Endothelial cell of umbilical vein (primary cell): ENCODE results near the gene RRP36. TPM values are rescaled to one million over a fixed set of nuclear protein-coding genes. Genes with fewer than 3 reads are reported as not detected.

Source experiments
- BruUV-seq: library from RNA; stranded (reverse); fragments of 400-500 nt; replicated peaks from 2 replicates; lab custom pipeline; 2021; lab: Mats Ljungman, UMichigan
- CTCF ChIA-PET: fragments of 300-600, 350-600 bp; sonication (Branson Sonifier 250); formaldehyde crosslinking; loops from one replicate; lab custom pipeline; 2021; ENCODE audit warnings: antibody characterized with exemption, inconsistent platforms; lab: Charles Lee
- POLR2A ChIA-PET: fragments of 300-600, 350-600 bp; sonication (Branson Sonifier 250); formaldehyde crosslinking; loops from one replicate; lab custom pipeline; 2021; ENCODE audit warnings: antibody characterized with exemption, inconsistent platforms; lab: Charles Lee
- DNase-seq: peaks from one replicate; pipeline ENCODE4 v3.0.0-alpha.2; 2011; ENCODE audit warnings: low read depth, low spot score
- FAIRE-seq: peaks from 2 replicates; lab custom pipeline; 2011; peaks lifted over from hg19 to GRCh38; lab: Jason Lieb, UNC
- H2AFZ ChIP-seq: 2 replicates; pipeline ENCODE4 v1.6.0; 2012; ENCODE audit warnings: low read depth, low read length, control low read depth, inconsistent platforms
- H3K27ac ChIP-seq: 2 replicates; pipeline ENCODE4 v1.5.1; 2011; ENCODE audit warnings: low read depth, mild to moderate bottlenecking, control low read depth, low read length, moderate library complexity; ENCODE audit not compliant: insufficient read depth
- H3K27me3 ChIP-seq, 2 experiments: 2 replicates each; pipeline versions ENCODE4 v1.6.0 to v1.6.1; 2011; ENCODE audit warnings: low read length in 2 of 2, mixed read lengths in 1 of 2; ENCODE audit not compliant: control insufficient read depth in 2 of 2, insufficient read depth in 2 of 2
- H3K36me3 ChIP-seq, 2 experiments: 2 replicates in 1 of 2; 3 replicates in 1 of 2; pipeline ENCODE4 v1.5.1; 2011; ENCODE audit warnings: low read length in 2 of 2, mild to moderate bottlenecking in 1 of 2, moderate library complexity in 1 of 2; ENCODE audit not compliant: control insufficient read depth in 2 of 2, insufficient read depth in 2 of 2; ENCODE audit errors: extremely low read depth in 1 of 2
- H3K4me1 ChIP-seq: 3 replicates; pipeline ENCODE4 v1.5.1; 2011; ENCODE audit warnings: mild to moderate bottlenecking, low read length; ENCODE audit not compliant: control insufficient read depth, insufficient read depth; ENCODE audit errors: extremely low read depth
- H3K4me2 ChIP-seq: 2 replicates; pipeline ENCODE4 v1.6.1; 2011; ENCODE audit warnings: low read length, control low read depth, mixed read lengths; ENCODE audit not compliant: insufficient read depth
- H3K4me3 ChIP-seq, 3 experiments: fragments of 200-600 bp in 1 of 3; sonication (generic), shearing (Covaris generic) in 1 of 3; replicated peaks in 1 of 3; 2 replicates each; pipeline ENCODE4 v1.5.1; 2011 to 2016; ENCODE audit warnings: control low read depth in 3 of 3, low read length in 3 of 3, mild to moderate bottlenecking in 2 of 3, inconsistent platforms in 1 of 3, low read depth in 1 of 3, moderate library complexity in 1 of 3; ENCODE audit not compliant: insufficient read depth in 1 of 3
- H3K79me2 ChIP-seq: 2 replicates; pipeline ENCODE4 v1.6.0; 2012; ENCODE audit warnings: low read length, inconsistent platforms; ENCODE audit not compliant: control insufficient read depth, insufficient read depth
- H3K9ac ChIP-seq: replicated peaks from 2 replicates; pipeline ENCODE3; 2011; ENCODE audit warnings: low read length, control low read depth; ENCODE audit not compliant: insufficient read depth; ENCODE audit errors: extremely low read depth
- H3K9me1 ChIP-seq: replicated peaks from 3 replicates; pipeline ENCODE4 v1.6.0; 2011; ENCODE audit warnings: mild to moderate bottlenecking, low read length; ENCODE audit not compliant: control insufficient read depth, insufficient read depth; ENCODE audit errors: extremely low read depth
- H3K9me3 ChIP-seq: replicated peaks from 2 replicates; pipeline ENCODE4 v1.5.1; 2012; ENCODE audit warnings: low read length, inconsistent platforms; ENCODE audit not compliant: control insufficient read depth, insufficient read depth
- H4K20me1 ChIP-seq: replicated peaks from 2 replicates; pipeline ENCODE3; 2011; ENCODE audit warnings: mild to moderate bottlenecking, low read length; ENCODE audit not compliant: control insufficient read depth, insufficient read depth; ENCODE audit errors: extremely low read depth
- CTCF ChIP-seq, 2 donors: IDR thresholded peaks; 1 replicate in 1 of 2; 2 replicates in 1 of 2; pipeline ENCODE4 v1.5.1; 2011; ENCODE audit warnings: low read length in 2 of 2, mild to moderate bottlenecking in 2 of 2, moderate library complexity in 2 of 2, control low read depth in 1 of 2, inconsistent platforms in 1 of 2, low read depth in 1 of 2; ENCODE audit not compliant: insufficient read depth in 1 of 2; ENCODE audit errors: extremely low read depth in 1 of 2
- EZH2 ChIP-seq: IDR thresholded peaks from 2 replicates; pipeline ENCODE4 v1.6.1; 2012; ENCODE audit warnings: borderline replicate concordance, low read depth, mild to moderate bottlenecking, moderate library complexity, low read length, inconsistent platforms; ENCODE audit not compliant: severe bottlenecking
- FOS ChIP-seq: IDR thresholded peaks from 2 replicates; pipeline ENCODE4 v1.6.1; 2011; ENCODE audit warnings: mild to moderate bottlenecking, low read length, moderate library complexity, borderline replicate concordance; ENCODE audit not compliant: insufficient read depth
- GATA2 ChIP-seq: IDR thresholded peaks from 2 replicates; pipeline ENCODE4 v1.7.0; 2011; ENCODE audit warnings: low read depth, mild to moderate bottlenecking, moderate library complexity, mixed read lengths, low read length; ENCODE audit not compliant: insufficient read length, insufficient read depth
- JUN ChIP-seq: IDR thresholded peaks from 2 replicates; pipeline ENCODE4 v1.6.1; 2011; ENCODE audit warnings: borderline replicate concordance, low read depth; ENCODE audit not compliant: insufficient read length, insufficient read depth
- MAX ChIP-seq: IDR thresholded peaks from 2 replicates; pipeline ENCODE4 v1.6.1; 2011; ENCODE audit not compliant: insufficient read depth, insufficient read length
- MYC ChIP-seq: IDR thresholded peaks from one replicate; pipeline ENCODE4 v1.6.1; 2011; ENCODE audit warnings: mild to moderate bottlenecking, low read depth, low read length
- POLR2A ChIP-seq: IDR thresholded peaks from 2 replicates; pipeline ENCODE4 v1.6.1; 2012; ENCODE audit warnings: low read depth, mild to moderate bottlenecking, control low read depth, low read length
- POLR2AphosphoS5 ChIP-seq: IDR thresholded peaks from 2 replicates; pipeline ENCODE4 v1.6.1; 2012; ENCODE audit warnings: low read depth, mild to moderate bottlenecking, control low read depth, low read length, moderate library complexity; ENCODE audit not compliant: insufficient read depth
- dilution Hi-C: fragments of 300-500 bp; cut with MboI; formaldehyde crosslinking; loops from one replicate; pipeline ENCODE4 v1.15.0; 2019; ENCODE audit warnings: low sequenced_read_pairs; ENCODE audit not compliant: extremely low pct_ligation_motif_present
- intact Hi-C: fragments of 100-400 bp; cut with micrococcal nuclease; formaldehyde crosslinking; loops from one replicate; pipeline ENCODE4 v1.10.0; 2022
- polyA plus RNA-seq, 4 experiments: library from polyadenylated mRNA; depleted of rRNA in 3 of 4; stranded (reverse) in 3 of 4; unstranded in 1 of 4; fragments of >200 nt; gene quantifications; 2 replicates each; pipeline versions ENCODE4 v1.2.1 to v1.2.3, GENCODE V29; 2011 to 2012; ENCODE audit warnings: missing spikeins in 1 of 4
- total RNA-seq: library from RNA; stranded (reverse); gene quantifications from 2 replicates; pipeline ENCODE4 v1.2.3, GENCODE V29; 2021

Gene RRP36
- total and polyA plus RNA-seq, 2 donors (not counting 3 experiments of a cell fraction or from before 2014, with no cell fraction given) = 40.2 to 103 TPM

- intact Hi-C loops = no loop called here
- Histone ChIP-seq H3K9me1 (no peaks in the 10 kb centered on the region), H3K4me3 (no peak overlapping the region), H3K9me3 (no peaks in the 10 kb centered on the region), H3K27ac (no peak overlapping the region), H2AFZ (no peak overlapping the region), H3K9ac (no peak overlapping the region), H3K4me2 (no peak overlapping the region), H3K36me3 (peaks cover 0 to 4% of the 10 kb centered on the region in 2 experiments), H3K79me2 (no peaks in the 10 kb centered on the region), H3K27me3 (no peaks in the 10 kb centered on the region), H4K20me1 (no peaks in the 10 kb centered on the region), H3K4me1 (peaks cover 7% of the 10 kb centered on the region)
- POLR2A ChIA-PET = no interaction called here
- dilution Hi-C loops = no loop called here
- TF ChIP-seq GATA2 = no peak
- TF ChIP-seq JUN = no peak
- TF ChIP-seq POLR2A = no peak
- no peak for TF ChIP-seq CTCF (IDR thresholded peaks at IDR 0.05; ENCODE audit: extremely low read depth in 1 of 2, insufficient read depth in 1 of 2, low read depth in 1 of 2, low read length in 2 of 2)
- no peak for TF ChIP-seq POLR2AphosphoS5
- no peak for TF ChIP-seq MYC
- no peak for TF ChIP-seq MAX
- TF ChIP-seq EZH2 = no peak
- TF ChIP-seq FOS = no peak
- DNase-seq (no peak), FAIRE-seq (no peak)
- no TSS peak for BruUV-seq
- CTCF ChIA-PET = interaction anchor here (1.1 kb wide), 2 partner anchors 34 to 172 kb away, joined by 3 to 4 read pairs; no protein-coding TSS in a partner anchor
Measured at GRCh38 chr6:42971746-42972327, 49.6 kb upstream of the RRP36 start.
